AG08395 (cell line): Measurements from ENCODE around the gene TULP1.
"Not testable (repeated sequence)": the region's sequence is repeated elsewhere in the genome, so short reads cannot be mapped to it uniquely, and the experiment has no call there.

Experiments
- DNase-seq: peaks from one replicate; pipeline ENCODE4 v3.0.0; 2012; ENCODE audit warnings: mixed read lengths, low spot score

TULP1 gene

GRCh38 chr6:35521235-35521634, 8.5 kb upstream of the TULP1 start:
- no peak for DNase-seq

- no peak for DNase-seq
Observed at GRCh38 chr6:35519313-35520015, 6.8 kb upstream of the TULP1 start.

- no peak for DNase-seq
Observed at GRCh38 chr6:35518566-35519312, 6.0 kb upstream of the TULP1 start.

GRCh38 chr6:35517978-35518377, 5.3 kb upstream of the TULP1 start:
- not testable (repeated sequence) for DNase-seq

GRCh38 chr6:35516712-35517111, 4.0 kb upstream of the TULP1 start:
- no peak for DNase-seq

- not testable (repeated sequence) for DNase-seq
Observed at GRCh38 chr6:35515939-35516338, 3.2 kb upstream of the TULP1 start.

DNA sequence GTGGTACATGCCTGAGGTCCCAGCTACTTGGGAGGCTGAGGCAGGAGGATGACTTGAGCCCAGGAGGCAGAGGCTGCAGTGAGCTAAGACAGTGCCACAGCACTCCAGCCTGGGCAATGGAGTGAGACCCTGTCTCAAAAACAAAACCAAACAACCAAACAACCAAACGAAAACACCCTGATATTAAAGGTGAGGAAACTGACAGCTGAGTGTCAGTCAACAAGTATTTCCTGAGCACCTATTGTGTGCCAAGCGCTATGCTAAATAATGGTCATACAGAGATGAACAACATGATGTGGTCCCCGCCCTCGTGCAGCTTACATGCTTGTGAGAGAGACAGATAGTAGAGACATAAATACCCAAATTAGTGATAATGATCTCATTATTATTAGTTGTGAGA, 1.9 kb upstream of the TULP1 start:
- DNase-seq, result no peak

GRCh38 chr6:35512006-35512405, 690 bp downstream of the TULP1 start:
- DNase-seq, result no peak

DNA sequence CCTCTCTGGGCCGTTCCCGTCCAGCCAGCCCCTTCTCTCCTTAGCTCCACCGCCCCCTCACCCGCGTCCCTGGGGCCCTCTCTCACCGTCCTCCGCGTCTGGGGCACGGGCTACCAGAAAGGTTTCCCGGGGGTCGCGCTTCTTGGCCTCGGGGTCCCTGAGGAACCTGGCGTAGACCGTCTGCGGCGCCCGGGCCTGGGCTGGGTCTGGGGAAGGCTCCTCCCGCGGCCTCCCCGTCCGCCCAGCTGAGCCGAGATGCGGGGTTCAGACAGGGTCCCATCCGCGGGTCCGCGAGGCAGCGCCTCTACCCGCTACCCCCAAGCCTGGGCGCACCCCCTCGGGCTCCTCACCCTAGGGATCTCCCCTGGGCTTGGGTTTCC, 1.1 kb downstream of the TULP1 start:
- no peak for DNase-seq

DNA sequence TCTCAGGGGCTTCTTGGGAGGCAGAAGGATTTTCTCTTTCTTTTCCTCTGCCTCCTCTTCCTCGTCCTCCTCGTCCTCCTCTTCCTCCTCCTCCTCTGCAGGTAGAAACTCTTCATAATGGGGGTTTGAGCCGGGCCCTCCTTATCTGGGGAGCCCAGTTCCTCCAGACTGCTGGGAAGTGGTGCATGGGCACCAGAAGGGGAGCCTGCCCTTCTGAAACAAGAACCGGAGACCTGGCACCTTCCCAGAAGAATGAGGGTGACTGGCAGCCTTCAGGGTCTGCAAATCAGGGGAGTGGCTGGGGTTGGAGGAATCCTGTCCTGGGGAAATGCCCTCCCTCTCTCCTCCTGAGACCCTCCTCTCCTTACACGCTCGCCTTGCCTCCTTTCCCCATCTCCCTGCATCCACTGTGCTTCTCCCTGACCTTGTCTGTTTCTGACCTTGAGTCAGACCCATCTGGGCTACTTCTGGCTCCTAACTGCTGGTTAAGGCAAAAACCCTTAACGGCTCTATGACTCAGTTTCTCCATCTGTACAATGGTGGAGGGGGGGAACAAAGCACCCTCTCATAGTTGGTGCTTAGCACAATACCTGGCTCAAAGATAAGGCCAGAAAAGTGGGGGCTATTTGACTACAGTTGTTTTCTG, 1.7 kb downstream of the TULP1 start:
- DNase-seq, result no peak

- no peak for DNase-seq
Observed at GRCh38 chr6:35508542-35508941, 4.2 kb downstream of the TULP1 start.

- no peak for DNase-seq
Observed at GRCh38 chr6:35508027-35508426, 4.7 kb downstream of the TULP1 start.

GRCh38 chr6:35507221-35507620, 5.5 kb downstream of the TULP1 start:
- no peak for DNase-seq

DNA sequence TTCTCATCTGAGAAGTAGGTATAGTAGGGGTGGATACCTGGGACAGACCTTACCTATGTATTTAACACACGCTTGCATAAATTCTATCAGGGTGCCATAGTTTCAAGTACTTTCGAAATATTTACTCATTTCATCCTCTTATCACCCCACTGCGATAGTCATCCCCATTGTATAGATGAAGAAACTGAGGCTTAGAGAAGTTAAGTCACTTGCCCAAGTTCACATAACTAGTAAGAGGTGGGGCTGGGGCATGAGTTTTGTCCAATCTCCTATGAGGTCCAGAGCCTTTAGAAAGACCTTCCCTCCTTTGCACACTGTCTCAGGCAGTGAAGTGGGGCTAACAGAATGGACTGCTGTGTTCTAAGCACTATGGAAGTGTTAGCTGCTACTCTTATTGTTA, 6.2 kb downstream of the TULP1 start:
- DNase-seq, result no peak

DNA sequence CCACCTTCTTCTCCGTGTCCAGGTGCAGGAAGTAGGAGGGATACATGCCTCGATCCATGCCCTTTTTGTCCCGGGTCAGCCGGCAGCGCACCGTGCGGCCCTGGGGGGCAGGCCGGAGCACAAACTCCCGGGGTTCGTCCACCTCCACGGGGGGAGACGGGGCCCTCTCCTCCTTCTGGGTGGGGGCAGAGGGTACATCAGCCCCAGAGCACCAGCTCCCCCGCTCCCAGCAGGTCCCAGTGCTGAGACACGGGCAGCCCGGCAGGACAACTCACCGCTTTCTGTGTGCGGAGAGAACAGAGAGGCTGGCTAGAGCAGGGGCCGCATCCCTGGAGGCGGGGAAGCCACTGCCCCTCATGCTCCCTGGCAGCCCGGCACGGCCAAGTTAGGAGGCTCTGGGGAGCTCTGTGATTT, 6.7 kb downstream of the TULP1 start:
- no peak for DNase-seq

DNA sequence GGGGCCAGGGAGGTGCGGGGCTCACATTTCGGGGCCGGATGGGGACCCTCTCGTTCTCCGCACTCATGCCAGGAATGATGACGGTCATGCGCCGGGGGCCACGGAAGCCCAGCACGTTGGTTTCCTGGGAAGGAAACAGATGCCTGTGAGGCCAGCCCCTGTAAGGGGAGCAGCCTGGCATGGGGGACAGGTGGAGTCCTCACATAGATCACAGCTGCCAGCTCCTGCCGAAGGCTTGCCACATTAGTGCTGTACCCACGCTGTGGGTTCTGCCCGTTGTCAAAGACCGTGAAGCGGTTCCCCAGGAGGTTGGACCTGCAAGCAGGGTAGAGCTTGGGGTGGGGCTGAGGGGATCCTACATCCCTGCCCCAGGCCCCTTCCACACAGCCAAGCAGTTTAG, 9.2 kb downstream of the TULP1 start:
- no peak for DNase-seq

GRCh38 chr6:35501784-35502183, 10.9 kb downstream of the TULP1 start:
- DNase-seq, result no peak

DNA sequence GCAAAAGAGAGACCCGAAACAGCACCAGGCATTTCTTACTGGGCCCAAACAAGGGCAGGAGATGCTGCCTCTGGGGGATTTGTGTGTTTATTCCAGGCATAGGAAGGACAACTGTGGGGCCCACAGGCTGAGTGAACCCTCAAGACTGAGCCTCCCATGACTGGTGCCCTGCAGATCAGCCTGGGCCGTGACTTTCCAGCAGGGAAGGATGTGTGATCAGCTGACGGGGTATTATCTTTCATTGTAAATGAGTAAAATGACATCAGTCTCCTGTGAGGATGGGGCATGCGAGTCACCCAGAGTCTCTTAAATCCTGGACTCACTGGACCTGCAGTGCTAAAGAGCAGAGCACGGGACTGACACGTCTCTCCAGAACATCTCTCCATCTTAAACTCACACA, 11.9 kb downstream of the TULP1 start:
- peak; percentile 39 for DNase-seq

DNA sequence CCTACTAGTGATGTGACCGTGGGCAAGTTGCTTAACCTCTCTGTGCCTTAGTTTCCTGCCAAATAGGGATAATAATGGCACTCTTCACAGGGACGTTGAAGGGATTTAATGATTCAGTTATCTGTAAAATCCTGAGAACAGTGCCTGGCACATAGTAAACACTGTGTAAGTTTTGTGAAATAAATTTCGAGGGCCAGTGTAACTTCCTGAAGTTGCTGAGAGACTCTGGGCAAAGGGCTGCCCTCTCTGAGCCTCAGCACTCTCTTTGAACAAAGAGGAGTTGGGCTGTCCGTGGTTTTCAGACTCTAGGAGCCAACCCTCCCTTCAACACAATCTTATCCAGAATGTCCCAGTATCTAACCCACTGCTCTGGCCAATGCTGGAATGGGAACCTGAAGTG, 13.3 kb downstream of the TULP1 start:
- no peak for DNase-seq

DNA sequence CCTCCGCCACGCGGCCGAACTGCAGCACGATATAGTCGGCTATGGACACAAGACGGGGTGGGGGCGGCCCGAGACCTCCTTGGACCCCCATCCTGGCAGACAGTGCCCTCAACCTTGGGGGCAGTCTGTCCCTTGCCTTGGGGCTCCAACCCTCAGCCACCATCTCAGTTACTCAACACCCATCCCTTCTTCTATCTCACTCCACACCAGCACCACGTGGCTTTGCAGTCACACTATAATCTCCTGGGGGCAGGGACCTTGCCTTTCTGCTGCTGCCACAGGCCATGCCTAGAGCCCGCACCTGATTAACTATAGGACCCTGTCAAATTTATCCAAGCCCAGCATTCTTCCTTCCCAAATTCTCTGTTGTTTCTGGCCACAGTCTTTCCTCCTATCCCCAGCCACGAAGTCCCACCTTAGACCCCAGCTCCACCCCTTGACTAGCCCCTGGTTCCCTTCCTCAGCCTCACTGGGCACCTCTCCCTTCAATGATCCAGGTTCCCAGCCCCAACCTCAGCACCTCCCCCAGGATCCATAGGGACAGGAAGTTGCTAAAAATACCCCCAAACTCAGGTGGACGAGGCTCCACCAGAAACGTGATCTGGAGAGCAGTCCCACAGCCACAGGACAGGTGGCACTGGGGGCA, 14.2 kb downstream of the TULP1 start:
- no peak for DNase-seq

GRCh38 chr6:35497571-35498421, 14.9 kb downstream of the TULP1 start:
- DNase-seq, result peak; percentile 76
